ENCODE results near the gene ZMIZ1. TPM values are rescaled to one million over a fixed set of nuclear protein-coding genes. Genes with fewer than 3 reads are reported as not detected.

The ZMIZ1 gene
- total and polyA plus RNA-seq, 2 experiments from 2014 or later, result 9.2 to 30.9 TPM

- TF ChIP-seq ZNF462 (CRISPR knock-in tag; IDR thresholded peaks at IDR 0.05), result no peak
Observed at GRCh38 chr10:79116801-79117723, 48.3 kb downstream of the ZMIZ1 start (continued).

- TF ChIP-seq ETS1 (IDR thresholded peaks at IDR 0.05) (no peak), NANOG (IDR thresholded peaks at IDR 0.05; ENCODE audit: borderline replicate concordance) (no peak), POLR2AphosphoS5 (IDR thresholded peaks at IDR 0.05; ENCODE audit: low read depth) (no peak), CREB1 (CRISPR knock-in tag; IDR thresholded peaks at IDR 0.05; ENCODE audit: low read depth) (no peak), ZNF331 (CRISPR knock-in tag; IDR thresholded peaks at IDR 0.05; ENCODE audit: low read depth) (no peak)
- Mint-ChIP-seq H3K36me3 (ENCODE audit: low read depth) (peaks cover 11% of the 10 kb centered on the region; the same call in 2 of the 3 replicates), H3K27ac (no peak overlapping the region), H3K4me3 (no peak overlapping the region), H3K4me1 (peaks cover 44% of the 10 kb centered on the region), H3K27me3 (ENCODE audit: insufficient read depth, low read depth, poor library complexity) (peaks cover 14% of the 10 kb centered on the region), H3K9me3 (no peaks in the 10 kb centered on the region)
- Histone ChIP-seq H2AFZ (no peak overlapping the region), H4K20me1 (replicated peaks; ENCODE audit: insufficient read depth) (peaks cover 13% of the 10 kb centered on the region; the same call in 1 of the 2 replicates), H3K27me3 (ENCODE audit: insufficient read depth) (no peaks in the 10 kb centered on the region), H3K79me2 (replicated peaks; ENCODE audit: insufficient read depth) (peaks cover 47% of the 10 kb centered on the region), H3K36me3 (ENCODE audit: insufficient read depth) (no peaks in the 10 kb centered on the region), H3K4me1 (ENCODE audit: insufficient read depth) (peaks cover 12% of the 10 kb centered on the region), H3F3A (replicated peaks; ENCODE audit: low read depth) (no peaks in the 10 kb centered on the region), H3K27ac (ENCODE audit: low read depth) (no peak overlapping the region), H3K9me2 (ENCODE audit: insufficient read depth) (no peaks in the 10 kb centered on the region), H3K4me3 (no peak overlapping the region), H3K4me2 (no peak overlapping the region)
- DNase-seq (ENCODE audit: low spot score), result no peak
- ATAC-seq, result no peak
Observed at GRCh38 chr10:79118286-79119202, 49.8 kb downstream of the ZMIZ1 start.

Data from GM23338 (cell line).